HT1080 (cell line): ENCODE measurements around the gene SMIM36. TPM values are rescaled to one million over a fixed set of nuclear protein-coding genes. Genes with fewer than 3 reads are reported as not detected.
"Not testable (repeated sequence)": the region's sequence is repeated elsewhere in the genome, so short reads cannot be mapped to it uniquely, and the experiment has no call there.

Experiments used
- DNase-seq: peaks from one replicate; pipeline ENCODE4 v3.0.0-alpha.2; 2015; ENCODE audit warnings: low read depth
- total RNA-seq: library from RNA; depleted of rRNA; stranded (reverse); fragments of >200 nt; shearing (Covaris generic); gene quantifications from 2 replicates; pipeline ENCODE4 v1.2.3, GENCODE V29; 2014

The SMIM36 gene
- total RNA-seq, 1 experiment from 2014 or later: not detected

DNA sequence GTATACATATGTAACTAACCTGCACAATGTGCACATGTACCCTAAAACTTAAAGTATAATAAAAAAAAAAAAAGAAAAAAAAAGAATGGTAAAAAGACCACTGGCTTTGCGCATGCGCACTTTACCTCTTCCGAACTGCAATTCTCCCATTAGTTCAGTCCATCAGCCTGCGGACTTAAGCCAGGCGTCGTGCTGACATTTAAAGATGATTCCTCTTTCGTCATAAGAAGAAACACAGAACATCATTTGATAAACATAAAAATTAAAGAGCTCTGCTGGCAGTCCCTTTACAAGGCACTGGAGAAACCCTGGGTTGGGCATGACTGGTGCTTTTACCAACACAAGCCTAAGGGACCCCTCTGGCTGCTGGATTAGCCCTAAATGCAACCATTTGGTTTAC is 3.6 kb downstream of the SMIM36 start:
- DNase-seq: not testable (repeated sequence)

DNA sequence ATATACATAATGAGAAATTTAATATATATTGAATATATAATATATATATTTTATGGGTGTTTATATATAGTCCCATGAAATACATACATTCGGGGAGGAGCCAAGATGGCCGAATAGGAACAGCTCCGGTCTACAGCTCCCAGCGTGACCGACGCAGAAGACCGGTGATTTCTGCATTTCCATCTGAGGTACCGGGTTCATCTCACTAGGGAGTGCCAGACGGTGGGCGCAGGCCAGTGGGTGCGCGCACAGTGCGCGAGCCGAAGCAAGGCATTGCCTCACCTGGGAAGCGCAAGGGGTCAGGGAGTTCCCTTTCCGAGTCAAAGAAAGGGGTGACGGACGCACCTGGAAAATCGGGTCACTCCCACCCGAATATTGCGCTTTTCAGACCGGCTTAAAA is 9.6 kb downstream of the SMIM36 start:
- not testable (repeated sequence) for DNase-seq

DNA sequence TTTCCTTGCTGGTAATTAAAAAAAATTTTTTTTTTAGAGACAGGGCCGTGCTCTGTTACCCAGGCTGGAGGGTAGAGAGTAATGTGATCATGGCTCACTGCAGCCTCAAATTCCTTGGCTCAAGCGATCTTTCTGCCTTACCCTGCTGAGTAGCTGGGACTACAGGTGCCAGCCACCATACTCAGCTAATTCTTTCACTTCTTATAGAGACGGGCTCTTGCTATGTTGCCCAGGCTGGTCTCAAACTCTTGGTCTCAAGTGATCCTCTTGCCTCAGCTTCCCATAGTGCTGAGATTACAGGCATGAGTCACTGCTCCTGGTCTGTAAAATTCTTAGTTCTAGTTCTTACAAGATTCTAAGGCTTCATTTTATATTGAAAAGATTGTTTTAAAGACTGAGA is 11.1 kb downstream of the SMIM36 start:
- DNase-seq: no peak

DNA sequence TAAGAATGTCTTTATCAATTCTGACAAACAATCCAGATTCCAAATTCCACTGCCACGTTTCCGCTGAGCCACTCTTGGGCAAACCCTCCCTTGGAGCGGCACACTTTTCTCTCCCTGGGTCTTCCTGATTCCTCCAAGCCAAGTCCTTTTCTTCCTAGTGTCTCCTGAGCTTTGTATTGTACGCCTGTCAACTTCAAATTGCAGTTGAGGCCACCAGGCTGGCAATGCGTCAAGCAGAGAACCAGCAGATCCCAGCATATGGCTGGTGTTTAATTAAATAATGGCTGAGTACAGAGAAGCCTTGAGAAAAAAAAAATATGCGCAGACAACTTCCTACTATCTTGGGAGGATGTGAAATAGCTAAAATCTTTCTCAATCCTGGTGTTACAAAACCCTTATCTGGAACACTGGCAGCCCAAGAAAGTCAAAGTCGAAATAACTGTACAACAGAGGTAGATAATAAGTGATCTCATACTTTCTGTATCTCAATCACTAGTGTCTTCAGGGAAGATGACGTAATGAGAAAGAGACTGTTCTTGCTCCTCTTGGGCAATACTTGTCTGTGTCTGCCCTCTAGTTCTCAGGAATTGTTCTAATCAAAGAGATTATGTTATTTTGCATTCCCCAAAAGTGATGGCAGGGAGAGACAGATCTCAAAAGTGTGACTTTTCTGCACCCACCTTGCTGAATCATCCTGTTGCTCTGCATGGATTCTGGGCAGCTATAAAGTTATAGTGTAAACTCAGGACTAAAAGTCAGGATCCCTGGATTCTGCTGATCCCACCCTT is 15.0 kb downstream of the SMIM36 start:
- no peak for DNase-seq

DNA sequence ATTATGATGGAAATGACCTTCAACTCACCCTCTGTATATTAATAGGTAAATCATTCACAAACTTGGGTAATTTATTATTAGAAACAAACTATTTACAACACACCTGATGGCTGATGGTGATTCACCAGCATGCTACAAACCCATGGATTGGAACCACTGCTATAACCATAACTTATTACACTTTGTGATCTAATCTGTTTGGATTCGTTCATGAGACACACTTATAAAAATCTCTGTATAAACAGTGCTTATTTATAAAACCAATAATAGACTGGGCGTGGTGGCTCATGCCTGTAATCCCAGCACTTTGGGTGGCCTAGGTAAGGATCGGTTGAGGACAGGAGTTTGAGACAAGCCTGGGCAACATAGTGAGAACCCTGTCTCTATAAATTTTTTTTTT is 16.0 kb downstream of the SMIM36 start:
- no peak for DNase-seq

DNA sequence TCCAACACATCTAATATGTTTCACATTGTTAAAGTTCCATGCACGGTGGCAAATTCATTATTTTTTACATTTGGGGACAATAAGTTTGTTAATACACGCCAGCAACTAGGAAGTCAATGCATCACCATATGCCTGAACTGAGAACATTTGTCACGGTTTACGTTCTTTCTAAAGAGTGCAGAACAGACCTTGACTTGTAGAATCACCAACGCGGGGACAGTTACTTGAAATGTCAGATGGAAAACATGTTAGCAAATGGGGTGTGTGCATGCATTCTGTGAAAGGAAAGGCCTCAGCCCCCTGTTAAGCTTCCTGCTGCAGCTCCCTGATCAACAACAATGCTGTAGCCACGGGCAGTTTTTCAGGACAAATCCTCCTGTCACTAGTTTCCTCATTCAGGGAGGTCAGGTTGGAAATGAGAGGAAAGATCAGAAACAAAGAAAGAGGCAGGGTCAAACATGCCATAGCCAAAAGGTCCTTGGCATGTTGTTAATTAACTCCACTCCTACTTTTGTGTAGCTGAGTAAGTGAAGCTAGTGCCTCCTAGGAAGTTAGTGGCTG is 18.4 kb downstream of the SMIM36 start:
- DNase-seq: no peak

DNA sequence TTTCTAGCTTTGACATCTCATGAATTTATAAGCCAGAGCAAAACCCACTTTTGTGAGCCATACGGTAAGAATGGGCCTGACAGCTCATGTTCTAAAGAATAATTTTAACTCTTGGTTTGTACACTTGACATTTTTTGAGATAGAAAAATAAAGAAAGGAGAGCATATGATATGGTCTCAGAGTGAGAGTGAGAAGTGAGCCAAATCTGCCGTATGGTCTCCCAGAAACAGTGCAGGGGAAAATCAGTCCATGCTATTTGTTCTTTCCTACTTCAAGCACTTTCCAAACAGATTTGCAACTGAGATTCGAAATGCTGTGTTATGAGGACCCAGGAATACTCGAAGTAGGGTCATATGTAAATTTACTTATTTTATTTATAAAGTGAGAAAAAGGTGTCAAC is 20.9 kb downstream of the SMIM36 start:
- DNase-seq: no peak

DNA sequence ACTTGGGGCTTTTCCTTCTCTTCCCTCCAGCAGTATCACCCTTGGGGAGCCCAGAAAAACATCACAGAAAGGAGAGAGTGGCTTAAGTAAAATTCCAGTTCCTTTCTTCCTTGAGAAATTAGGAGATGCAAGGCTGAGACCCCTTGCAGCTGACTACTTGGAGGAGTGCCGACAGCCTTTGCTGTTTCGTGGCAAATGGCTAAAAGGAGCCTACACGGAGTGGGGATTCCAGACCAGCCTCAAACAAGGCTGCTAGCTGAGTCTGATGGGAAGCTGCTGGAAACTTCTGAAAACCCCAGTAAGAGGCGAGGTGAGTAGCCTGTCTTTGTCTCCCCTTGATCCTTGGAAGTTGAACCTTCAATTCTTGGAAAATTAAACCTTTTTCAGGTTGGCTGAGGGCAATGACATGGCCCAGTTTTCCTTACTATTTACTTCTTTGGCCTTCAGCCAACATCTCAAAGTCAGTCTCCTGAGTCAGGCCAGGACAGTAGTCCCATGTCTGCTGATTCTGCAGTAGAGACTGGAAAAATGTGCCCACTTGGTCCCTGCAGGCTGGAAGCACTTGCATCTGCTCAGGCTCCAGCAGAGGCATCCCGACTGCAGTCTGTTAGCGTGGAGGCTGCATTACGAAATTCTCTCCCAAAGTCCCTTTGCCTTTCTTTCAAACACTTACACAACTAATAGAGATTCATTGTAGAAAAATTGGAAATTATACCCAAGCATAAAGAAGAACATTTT is 23.4 kb downstream of the SMIM36 start:
- no peak for DNase-seq

DNA sequence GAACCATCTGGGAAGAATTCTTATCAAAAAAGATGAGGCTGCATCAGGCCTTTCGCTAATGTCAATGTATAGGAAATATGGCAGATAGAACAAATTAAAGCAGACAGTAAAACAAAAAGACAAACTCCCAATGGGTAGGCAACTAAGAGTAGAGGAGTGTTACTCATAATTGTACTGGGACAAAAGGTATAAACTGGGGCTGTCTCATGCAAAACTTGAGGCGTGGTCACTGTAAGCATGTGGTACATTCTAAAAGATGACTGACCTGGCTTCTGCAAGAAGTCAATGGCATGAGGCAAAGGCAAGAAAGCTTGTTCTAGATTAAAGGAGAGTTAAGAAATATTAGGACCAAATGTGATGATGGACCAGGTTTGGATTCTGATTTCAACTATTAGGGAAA is 26.7 kb downstream of the SMIM36 start:
- no peak for DNase-seq

DNA sequence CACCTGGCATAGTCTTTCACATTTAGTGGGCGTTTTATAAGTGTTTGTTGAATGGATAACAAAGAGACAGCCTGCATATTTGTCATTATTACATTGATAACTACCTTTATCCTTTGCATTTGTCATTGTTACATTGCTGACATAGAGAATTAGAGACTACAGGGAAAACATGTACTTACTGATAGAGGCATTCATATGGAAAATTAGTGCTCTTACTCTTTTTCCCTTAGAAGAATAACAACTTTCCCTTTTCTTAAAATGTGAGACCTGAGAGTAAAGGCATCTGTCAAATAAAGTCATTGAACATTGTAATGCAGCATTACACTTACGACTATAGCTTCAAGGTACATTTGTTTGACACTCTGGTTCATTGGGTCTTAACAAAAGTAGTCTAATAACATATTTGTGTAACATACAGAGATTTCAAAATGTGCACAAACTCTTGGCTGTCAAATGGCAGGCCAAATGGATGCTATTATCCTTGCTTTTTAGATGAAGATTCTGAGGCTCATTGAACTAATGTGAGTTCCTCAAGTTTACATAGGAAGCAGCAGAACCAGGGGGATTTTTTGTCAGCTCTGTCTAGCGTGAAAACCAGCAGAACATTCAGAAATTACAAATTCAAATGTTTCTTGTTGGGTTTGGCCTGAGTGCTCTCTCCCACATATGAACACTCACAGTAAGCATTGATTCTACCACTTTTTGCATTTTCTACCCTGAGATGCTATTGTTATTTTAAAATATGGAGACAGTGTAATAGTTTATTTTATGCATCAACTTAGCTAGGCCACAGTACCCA is 28.5 kb downstream of the SMIM36 start:
- DNase-seq: no peak

DNA sequence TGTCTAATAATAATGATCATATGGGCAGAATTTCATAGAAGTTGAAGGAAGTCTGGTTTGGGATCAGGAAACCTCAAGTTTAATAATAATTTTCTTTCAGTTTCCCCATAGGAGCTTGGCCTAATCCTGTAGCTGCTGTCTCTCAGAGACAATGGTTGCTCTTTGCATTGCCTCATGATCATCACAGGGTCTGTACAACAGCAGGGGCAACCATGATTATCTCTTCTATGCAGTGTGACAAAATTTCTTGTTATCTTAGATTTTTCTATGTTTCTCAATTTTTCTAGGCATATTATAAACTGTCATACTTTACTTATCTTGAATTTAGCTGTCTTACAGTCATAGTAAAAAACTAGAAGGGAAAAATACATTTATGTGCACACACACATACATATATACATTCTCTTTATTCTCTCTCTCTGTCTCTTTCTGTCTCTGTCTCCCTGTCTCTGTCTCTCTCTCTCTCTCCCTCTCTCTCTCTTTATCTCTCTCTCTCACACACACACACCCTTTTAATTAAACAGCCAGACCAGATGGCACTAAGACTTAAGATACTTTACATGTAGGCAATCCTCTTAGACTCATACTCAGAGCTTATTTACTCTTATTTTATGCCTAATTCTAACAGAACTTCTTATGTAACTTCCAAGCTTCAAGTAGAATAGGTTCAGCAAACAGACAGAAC is 30.5 kb downstream of the SMIM36 start:
- no peak for DNase-seq

DNA sequence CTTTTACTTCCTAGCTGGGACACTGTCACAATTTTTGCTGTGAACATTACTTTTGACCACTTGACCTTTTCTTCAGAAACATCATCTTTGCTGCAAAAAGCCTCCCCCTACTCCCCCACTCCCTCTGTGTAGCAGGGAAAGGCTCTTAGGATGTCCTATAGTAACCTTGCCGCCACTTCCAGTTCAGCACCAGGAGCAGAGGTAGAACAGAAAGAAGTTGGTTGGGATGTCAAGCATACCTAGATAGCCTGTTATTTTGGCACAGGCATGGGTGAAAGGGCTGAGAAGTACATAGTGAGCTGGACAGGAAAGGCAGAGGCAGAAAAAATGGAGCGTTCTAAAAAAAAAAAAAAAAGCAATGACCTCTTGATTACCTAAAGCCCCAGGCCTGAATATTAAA is 31.3 kb downstream of the SMIM36 start:
- no peak for DNase-seq

DNA sequence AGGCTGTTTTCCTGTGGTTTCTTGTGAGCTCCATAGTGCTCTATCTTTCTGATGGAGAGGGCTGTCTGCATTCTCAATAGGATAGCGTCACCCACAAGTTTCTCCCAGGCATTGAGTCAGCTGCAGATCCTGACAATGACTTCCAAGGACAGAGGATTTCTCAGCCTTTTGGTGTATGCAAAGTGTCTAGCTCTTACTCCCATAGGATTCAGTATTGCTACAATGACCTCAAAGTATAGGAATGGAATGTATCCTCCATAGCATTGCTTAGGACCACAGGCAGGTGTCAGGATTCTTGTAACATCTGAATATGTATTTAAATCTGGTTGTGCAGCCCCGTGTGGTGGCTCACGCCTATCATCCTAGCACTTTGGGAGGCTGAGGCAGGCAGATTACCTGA is 32.3 kb downstream of the SMIM36 start:
- DNase-seq: no peak

DNA sequence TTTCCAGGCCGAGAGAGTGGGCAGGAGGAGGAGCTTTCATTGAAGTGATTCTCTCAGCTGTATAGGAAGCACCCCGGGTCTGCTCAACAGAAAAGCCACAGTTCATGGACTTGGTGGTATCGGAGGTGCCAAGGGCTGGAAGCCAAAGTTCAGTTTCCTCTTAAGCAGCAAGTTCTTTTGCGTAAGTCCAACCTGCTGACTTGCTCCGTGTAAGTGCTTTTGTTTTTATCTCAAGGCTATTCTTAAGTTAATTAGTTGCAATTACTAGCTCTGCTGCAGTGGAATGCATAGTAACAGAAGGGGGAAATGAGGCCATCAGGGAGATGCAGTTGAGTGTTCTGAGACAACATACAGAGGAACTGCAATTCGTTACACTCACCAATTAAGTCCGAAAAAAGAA is 44.6 kb downstream of the SMIM36 start:
- no peak for DNase-seq

DNA sequence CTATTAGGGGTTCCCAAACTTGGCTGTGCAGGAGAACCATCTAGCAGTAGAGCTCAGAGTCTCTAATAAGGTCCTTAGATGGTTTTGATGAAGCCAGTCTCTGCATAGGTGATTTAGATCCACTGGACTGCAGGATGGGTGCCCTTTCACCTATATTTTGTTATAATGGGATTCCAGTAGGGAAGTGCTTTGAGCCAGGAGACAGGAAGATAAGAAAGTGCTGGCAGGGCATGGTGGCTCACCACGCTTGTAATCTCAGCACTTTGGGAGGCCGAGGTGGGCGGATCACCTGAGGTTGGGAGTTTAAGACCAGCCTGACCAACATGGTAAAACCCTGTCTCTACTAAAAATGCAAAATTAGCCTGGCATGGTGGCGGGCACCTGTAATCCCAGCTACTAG is 45.5 kb downstream of the SMIM36 start:
- not testable (repeated sequence) for DNase-seq

DNA sequence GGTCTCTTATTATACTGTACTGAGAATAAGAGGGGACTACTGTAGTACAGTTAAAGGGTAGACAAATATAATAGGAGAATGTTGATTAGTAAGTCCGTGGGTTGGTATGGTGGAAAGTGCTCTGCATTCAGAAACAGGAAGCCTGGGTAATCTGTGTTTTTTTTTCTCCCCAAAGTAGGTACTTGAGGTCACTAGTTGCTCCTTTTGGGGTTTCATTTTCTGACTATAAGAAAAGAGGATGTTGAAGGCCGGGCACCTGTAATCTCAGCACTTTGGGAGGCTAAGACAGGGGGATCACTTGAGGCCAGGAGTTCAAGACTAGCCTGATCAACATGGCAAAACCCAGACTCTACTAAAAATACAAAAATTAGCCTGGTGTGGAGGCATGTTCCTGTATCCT is 47.7 kb downstream of the SMIM36 start:
- DNase-seq: no peak

DNA sequence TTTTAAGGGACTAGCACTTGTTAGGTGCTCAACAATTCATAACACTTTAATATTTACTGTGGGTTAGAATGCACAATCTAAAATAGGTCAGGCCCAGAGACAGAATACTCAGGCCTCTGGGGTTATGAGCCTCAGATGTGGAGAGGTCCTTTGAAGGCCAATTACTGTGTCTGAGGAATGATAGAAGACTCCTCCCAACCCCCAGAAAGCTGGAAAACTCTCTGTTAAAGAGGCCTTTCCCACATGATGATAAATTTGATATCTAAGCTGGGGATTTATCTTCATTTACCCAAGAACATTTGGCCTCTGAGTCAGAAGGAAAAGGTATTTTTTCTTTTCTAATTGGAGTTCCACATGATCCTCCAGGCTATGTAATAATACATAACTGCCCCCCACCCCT is 48.5 kb downstream of the SMIM36 start:
- DNase-seq: no peak

DNA sequence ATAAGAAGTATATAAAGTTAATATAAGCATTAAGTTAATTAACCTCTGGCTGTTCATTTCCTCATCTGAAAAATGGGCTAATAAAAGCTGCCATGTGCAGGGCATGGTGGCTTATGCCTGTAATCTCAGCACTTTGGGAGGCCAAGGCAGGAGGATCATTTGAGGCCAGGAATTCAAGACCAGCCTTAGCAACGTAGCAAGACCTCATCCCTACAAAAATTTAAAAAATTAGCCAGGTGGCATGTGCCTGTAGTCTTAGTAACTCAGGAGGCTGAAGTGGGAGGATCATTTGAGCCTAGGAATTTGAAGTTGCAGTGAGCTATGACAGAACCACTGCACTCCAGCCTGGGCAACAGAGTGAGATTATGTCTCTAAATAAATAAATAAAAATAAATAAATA is 49.0 kb downstream of the SMIM36 start:
- DNase-seq: no peak

DNA sequence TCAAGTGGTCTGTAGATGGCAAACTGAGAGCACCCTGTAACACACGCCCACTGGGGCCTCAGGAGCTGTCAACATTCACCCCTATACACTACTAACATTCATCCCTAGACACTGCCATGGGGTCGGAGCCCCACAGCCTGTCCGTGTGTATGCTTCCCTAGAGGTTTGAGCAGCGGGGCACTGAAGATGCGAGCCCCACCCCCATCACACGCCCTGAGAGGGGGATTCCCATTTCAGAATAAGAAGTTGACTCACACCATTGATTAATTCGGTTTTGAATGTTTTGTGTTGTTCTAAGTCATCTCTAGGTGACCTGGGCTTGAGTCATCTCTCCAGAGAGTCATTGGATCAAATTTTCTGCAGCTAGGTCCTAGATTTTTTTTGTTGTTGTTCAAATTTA is 52.3 kb downstream of the SMIM36 start:
- peak; percentile 82 for DNase-seq

DNA sequence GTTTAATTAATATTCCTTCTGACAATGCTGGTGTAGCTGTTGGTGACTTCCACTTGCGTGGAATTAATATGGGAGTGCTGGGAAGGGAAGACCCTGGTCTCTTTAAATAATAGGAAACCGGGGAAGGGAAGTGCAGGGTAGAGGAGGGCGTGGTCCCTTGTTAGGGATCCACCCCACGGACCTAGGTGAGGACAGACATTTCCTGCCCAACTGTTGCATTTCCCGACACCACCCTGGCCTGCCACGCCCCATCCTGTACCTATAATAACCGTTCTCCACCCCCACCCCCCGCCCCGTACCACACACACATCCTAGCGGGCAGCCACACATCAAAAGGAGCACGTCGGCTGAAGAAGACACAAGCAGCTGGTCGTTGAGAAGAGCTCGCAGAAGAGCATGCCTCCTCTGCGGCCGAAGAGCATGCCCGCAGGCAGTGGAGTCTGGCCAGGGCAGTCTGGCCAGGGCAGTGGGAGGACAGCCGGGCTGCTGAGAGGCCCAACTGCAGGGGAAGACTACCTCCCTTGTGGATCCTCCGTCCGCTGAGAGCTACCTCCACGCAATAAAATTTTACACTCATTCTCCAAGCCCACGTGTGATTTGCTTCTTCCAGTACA is 52.9 kb downstream of the SMIM36 start:
- no peak for DNase-seq
